GM19438 (cell line): ENCODE data around the gene FGF11.
"Not testable (repeated sequence)": the region's sequence is repeated elsewhere in the genome, so short reads cannot be mapped to it uniquely, and the experiment has no call there.

ENCODE experiments used
- ATAC-seq: cut with Tn5 transposase; IDR thresholded peaks from one replicate; pipeline ENCODE4 v1.9.1; 2021; ENCODE audit warnings: low read depth; ENCODE audit not compliant: unreplicated experiment

The FGF11 gene

GRCh38 chr17:7445619-7445968, 6.3 kb downstream of the FGF11 start:
- no peak for ATAC-seq

DNA sequence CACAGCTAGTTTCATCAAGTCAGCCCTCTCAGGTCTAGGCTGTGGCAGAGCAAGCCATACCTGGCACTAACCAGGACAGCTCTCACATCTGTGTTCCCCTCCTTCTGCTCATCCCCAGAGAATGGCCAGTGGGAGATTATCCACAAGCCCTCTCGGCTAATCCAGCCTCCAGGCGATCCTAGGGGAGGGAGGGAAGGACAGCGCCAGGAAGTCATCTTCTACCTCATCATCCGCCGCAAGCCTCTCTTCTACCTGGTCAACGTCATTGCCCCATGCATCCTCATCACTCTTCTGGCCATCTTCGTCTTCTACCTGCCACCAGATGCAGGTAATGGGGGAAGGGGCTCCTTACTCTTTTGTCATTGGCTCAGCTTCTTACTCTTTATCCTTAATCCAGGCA, 9.1 kb downstream of the FGF11 start:
- no peak for ATAC-seq

- no peak for ATAC-seq
Measured at GRCh38 chr17:7459961-7460545, 20.7 kb downstream of the FGF11 start.

GRCh38 chr17:7460850-7461660, 21.7 kb downstream of the FGF11 start:
- no peak for ATAC-seq

DNA sequence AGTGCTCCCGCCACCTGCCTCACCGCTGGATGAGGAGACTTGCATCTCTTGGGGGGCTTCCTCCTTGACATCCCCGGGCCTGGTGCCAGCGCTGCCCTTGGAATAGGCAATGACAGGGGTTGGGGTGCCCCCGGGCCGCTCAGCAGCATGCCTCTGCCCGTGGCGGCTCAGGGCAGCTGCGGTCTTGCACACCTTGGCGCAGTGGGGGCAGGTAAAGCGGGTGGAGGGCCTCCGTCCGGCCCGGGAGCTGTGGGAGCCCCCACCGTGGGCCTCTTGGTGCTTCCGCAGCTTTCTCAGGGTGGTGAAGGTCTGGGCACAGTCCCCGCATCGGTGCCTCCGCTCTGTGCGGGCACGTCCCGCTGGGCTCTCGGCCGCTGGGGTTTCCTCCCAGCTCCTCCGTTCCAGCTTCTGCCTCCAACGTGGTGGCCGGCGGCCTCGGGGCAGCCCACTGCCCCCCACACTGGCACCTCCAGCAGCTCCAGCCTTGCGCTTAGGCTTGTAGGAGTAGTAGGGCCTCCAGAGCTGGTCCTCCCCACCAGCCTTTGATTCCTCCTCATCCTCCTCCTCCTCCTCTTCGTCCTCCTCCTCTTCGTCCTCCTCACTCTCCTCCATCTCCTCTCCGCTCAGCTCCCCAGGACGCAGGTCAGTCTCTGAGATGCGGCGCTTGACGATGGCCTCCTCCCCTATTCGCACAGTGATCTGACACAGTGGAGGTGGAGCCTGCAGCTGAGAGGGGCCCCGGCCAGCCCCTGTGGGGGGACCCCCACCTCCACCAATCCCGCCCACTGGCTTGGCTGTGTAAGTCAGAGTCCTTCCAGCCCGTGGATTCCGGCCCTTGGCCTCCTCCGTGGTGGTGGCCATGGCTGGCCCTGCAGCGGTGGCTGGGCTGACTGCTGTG, 23.4 kb downstream of the FGF11 start:
- no peak for ATAC-seq

- no peak for ATAC-seq
Measured at GRCh38 chr17:7463372-7463846, 24.1 kb downstream of the FGF11 start.

GRCh38 chr17:7464081-7464480, 24.8 kb downstream of the FGF11 start:
- ATAC-seq = no peak

DNA sequence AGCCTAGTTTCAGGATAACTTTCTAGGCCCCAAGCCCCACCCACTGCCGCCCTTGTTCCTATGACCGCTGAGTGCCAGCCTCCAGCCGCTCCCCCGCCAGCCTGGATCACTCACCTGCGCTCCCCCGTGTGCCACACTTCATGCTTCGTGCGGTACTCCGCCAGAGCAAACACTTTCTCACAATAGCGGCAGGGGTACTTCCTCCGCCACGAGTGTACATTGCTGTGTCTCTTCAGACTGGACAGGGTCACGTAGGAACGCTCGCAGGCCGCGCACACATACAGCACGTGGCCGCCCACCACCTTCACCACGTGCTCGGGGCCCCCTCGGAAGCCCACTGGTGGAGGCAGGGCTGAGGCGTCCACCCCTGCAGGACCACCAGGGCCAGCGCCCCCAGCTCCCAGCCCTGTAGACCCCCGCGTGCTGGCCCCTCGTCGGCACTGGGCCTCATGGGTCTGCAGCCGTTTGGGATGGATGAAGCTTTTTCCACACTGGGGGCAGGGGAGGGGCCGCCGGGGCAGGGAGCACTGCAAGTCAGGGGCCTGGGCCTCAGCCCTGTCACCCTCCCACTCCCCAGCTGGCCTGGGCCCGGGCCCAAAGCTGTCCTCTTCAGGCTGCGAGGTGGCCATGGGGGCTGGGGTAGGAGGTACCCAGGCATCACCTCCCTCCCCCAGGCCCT, 26.4 kb downstream of the FGF11 start:
- no peak for ATAC-seq

DNA sequence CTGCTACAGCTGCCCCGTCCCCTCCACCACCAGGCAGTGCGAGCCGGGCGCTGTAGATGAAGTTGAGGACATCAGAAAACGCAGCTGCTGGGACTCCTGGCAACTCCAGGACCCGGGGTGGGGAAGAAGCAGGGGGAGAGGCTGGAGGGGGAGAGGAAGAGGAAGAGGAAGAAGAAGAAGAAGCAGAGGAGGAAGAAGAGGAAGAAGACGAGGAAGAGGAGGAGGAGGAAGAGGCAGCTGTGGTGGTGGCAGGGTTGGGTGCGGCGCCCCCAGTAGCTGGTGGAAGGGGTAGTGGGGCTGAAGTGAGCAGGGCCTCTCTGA, 27.0 kb downstream of the FGF11 start:
- ATAC-seq = no peak

DNA sequence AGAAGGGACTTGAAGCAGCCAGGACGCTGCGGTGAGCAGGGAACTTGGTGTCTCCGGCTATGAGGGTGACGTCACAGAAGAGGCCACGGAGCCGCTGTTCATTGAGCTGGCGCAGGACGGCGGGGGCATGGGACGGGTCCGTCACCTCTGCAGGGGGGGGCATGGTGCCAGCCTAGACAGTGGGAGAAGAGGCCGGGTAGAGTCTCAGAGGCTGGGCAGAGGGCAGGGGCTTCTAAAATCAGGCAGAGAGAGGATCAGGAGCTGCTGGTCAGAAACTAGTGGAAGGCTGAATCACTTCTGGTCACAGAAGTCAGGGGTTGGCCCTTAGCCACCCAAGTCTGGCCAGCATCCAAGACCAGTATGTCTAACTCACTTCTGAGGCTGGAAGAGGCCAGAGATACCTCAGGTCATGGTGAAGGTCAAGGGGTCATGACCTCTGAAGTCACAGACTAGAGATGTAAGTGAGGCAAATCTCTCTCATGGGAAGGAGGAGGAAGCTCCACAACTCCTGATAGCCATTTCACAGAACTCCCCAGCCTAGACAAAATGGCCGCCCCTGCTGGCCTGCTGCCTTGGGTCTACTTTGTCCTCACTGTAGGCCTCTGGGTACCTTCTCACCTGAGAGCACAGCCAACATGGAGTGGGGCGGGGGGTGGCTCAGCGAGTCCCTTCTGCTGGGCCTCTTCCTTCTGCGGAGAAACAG, 27.5 kb downstream of the FGF11 start:
- no peak for ATAC-seq

- no peak for ATAC-seq
Measured at GRCh38 chr17:7467498-7467897, 28.2 kb downstream of the FGF11 start.

DNA sequence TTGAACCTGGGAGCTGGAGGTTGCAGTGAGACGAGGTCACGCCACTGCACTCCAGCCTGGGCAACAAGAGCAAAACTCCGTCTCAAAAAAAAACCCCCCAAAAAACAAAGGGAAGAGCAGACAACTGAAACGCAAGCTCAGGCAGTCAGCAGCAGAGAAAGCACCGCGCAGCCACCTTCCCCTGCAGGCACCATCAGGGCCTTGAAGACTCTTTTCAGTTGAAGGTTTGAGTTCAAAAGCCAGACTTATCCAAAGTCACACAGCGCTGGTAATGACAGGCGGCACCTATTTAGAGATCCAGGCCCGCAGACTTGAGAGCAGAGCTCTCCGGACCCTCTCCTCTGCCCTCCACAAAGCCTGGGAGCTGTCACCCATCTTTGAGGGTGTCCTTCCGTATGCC, 29.0 kb downstream of the FGF11 start:
- ATAC-seq = no peak

DNA sequence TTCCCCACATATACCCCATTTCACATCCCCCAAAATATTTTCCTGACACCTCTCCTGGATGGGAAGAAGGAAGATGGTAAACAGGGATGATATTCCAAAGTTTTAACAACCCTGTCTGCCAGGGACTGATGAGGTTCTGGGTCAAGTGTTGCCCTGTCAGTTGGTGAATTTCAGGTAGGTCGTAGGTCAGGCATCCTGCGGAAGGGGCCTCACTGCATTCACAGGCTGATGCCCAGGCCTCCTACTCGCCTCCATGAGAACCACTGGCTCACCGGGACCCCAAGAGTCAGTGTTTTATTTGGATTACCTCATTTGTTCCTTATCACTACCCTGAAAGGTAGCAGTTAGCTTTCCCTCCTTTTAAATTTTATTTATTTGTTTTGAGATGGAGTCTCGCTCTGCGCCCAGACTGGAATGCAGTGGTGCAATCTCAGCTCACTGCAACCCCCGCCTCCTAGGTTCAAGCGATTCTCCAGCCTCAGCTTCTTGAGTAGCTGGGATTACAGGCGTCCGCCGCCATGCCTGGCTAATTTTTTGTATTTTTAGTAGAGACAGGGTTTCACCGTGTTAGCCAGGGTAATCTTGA, 29.6 kb downstream of the FGF11 start:
- ATAC-seq = no peak

DNA sequence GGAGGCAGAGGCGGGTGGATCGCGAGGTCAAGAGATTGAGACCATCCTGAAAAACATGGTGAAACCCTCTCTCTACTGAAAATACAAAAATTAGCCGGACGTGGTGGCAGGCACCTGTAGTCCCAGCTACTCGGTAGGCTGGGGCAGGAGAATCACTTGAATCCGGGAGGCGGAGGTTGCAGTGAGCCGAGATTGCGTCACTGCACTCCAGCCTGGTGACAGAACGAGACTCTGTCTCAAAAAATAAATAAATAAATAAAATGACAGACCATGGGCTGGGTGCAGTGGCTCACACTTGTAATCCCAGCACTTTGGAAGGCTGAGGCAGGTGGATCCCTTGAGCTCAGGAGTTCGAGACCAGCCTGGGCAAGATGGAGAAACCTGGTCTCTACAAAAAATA, 30.5 kb downstream of the FGF11 start:
- ATAC-seq = not testable (repeated sequence)

GRCh38 chr17:7470457-7470973, 31.2 kb downstream of the FGF11 start:
- not testable (repeated sequence) for ATAC-seq

GRCh38 chr17:7471729-7472128, 32.4 kb downstream of the FGF11 start:
- ATAC-seq = no peak

DNA sequence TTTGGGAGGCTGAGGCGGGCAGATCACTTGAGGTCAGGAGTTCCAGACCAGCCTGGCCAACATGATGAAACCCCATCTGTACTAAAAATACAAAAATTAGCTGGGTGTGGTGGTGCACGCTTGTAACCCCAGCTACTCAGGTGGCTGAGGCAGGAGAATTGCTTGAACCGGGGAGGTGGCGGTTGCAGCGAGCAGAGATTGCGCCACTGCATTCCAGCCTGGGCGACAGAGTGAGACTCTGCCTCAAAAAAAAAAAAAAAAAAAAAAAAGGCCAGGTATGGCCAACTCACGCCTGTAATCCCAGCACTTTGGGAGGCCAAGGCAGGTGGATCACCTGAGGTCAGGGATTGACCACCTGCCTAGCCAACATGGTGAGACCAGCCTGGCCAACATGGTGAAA, 35.5 kb downstream of the FGF11 start:
- not testable (repeated sequence) for ATAC-seq

DNA sequence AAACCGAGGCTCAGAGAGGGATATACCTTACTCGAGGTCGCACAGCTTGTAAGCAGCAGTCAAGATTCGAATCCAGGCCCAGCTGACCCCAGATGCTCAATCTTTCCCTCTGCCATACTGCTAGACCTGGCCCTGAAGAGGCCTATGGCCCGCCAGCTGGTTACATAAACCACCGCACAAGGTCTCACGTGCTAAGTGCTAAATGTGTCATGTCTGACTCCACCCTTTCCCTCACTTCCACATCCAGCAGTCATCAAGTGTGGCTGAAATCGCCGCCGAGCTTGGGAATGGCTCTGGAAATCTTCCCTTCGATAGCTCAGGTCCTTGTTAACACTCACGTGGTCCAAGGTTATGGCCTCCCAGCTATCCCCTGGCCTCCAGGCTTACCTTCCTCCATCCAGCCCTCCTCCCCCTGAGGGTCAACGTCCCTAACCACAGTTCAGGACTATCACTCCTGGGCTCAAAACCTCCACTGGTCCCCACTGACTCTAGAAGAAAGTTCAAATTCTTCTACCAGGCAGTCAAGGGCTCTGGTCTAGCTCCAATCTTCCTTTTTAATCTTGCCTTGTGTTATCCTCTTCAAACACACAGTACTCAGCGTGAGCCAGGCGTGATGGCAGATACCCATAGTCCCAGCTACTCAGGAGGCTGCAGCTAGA, 36.6 kb downstream of the FGF11 start:
- ATAC-seq = no peak

- no peak for ATAC-seq
Measured at GRCh38 chr17:7476494-7476893, 37.2 kb downstream of the FGF11 start.
